ENCODE results near the gene NR1D1.
A peak's percentile ranks its signal among the peaks of the same experiment; 100 is the strongest.

NR1D1 gene

DNA sequence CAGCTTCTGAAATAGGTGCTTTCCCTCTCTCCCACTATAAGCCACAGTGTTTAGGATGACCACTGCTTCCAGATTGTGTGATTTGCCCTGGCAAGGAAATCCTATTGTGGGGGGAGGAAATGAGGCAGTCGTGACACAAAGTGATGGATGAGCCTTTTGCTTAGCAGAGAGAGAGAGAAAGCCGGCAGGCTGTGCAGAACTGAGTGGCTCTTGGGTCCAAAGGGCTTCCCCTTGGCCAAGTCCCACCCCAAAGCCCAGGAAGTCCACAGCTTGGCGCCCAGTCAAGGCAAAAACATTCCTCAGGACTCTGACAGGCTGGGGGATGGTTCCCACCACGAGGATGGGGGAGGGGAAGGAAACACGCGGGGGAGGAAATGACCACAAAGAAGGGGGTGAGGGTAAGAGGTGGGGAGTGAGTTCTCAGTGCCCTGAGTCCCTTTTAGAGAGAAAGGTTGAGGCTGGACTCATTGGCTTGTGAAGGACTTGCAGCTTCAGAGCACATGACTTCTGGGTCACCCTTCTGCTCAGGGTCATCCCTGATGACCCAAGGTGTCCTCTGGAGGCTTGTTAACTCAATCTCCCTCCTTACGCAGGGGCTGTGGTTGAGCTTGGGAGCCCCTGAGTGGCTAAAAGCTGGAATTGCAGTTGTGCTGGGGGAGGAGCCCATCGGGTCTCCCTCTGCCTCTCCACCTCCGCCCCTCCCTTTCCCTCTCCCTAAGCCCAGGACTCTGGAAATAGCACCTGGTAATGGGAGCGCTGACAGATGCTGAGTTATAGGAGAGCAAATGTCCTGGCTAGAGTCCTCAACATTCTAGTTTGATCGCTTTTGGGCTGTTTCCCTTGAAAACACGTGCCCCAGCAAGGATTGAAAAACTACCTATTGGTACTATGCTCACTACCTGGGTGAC lies 11.1 kb upstream of the NR1D1 start:
- DNase-seq = peak; percentile 82

- DNase-seq = no peak
These were observed 9.8 kb upstream of the NR1D1 start for GRCh38 chr17:40110026-40110845.

- no peak for DNase-seq
These were observed 8.8 kb upstream of the NR1D1 start for GRCh38 chr17:40108970-40109824.

DNA sequence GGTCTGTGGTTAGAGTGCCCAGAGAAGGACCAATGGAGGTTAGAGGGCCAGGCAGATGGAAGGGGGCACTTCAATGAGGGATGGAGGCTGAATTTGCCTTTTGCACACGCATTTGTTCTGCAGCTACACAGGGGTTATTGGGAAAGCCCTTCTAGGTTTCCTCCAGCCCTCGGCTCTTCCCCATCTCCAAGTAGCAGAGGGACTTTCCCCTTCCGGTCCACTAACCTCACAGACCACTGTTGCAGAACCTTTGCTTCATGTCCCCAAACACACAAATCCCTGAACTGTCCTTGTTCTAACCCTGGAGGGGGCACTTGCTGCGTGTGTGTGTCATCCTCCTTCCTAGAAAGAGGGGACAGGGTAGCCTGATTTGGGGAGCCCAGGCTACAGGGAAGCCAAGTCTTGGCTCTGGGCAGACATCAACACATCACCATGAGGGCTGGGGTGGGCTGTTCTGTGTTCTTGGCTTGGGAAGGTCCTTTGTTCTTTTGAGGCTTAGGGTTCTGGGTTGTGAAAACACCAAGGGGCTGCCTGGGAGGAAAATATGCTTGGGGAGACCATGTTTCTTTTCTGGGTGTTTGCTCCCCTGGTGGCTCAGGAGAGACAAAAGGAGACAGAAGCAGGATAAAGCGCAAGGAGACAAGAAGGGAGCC lies 7.3 kb upstream of the NR1D1 start:
- no peak for DNase-seq

GRCh38 chr17:40106760-40107521 lies 6.6 kb upstream of the NR1D1 start:
- DNase-seq = no peak

DNA sequence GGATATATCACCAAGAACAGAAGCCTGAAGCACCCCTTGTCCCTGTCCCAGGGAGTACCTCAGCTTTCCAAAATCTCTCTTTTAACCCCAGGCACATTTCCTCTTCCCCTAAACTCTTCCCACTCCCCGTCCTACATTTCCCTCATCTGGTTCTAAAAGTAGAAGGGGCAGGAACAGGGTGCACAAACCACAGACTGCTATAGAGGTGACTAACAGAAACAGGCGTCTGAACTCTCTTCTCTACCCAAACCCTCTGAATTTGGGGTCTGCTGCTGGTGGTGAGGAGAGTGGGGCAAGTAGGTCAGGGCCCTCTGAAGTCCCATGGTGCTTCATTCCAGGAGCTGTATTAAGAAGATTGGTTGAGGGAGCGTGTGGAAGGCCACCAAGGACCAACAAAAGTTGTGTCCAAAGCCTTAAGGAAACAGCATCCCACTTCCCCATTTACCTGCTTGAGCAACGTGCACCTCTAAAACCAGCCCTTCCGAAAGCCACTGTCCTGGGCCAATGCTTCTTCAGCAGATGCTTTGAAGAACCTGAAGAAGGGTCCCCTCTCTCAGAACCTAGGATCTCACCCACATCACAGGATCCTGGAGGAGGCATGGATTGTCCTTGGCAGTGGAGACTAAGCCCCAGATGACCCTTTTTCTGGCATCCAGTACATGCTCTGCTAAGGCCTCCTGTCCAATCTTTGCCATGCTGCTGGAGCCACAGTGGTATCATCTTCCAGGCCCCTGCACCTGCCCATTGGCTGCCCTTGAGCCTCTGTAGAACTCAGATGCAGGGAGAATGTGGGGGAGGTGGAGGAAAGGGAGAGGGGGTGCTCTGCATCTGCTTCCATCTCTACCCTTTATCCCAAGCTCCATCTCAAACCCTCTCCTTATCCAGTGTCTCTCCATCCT lies 5.7 kb upstream of the NR1D1 start:
- no peak for DNase-seq

DNA sequence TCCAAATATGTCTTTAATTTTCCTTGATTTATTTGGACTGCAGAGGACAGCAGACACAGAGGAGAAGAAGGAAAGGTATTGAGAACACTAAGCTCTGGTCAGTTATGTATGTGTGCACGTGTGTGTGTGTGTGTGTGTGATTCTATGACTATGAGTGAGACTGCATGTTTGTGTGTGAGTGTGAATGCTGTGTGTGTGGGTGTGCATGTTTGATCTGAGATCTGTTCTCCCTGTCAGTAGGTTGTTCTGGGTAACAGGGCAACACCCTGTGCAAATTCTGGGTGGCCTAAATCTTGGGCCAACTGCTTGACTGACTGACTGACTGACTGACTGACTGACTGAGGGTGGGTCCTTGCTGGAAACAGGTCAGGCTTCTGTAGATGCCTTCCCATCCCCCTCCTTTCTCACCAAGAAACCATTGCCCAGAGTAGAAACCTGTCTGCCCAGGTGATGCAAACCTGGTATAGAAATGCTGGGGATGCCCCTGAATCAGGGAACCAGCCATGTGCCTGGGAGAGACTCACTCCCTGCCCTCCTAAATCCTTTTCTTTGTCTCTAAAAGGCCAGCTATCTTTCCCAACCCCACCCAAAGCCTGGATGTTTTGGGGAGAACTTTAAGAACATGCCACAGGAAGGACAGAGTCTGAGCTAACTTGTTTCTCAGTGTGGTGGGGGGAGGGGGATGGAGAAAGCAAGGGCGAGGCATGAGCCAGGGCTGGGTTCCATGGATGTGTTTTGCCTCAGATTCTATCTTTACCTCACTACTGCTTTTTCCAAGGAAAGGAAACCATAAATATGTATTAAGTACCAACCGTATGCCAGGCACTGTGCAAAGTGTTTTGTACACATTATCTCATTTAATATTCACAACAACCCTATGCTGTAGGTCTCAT lies 4.5 kb upstream of the NR1D1 start:
- DNase-seq = no peak

- no peak for DNase-seq
These were observed 3.3 kb upstream of the NR1D1 start for GRCh38 chr17:40103688-40104087.

- DNase-seq = no peak
These were observed 2.8 kb upstream of the NR1D1 start for GRCh38 chr17:40103071-40103661.

DNA sequence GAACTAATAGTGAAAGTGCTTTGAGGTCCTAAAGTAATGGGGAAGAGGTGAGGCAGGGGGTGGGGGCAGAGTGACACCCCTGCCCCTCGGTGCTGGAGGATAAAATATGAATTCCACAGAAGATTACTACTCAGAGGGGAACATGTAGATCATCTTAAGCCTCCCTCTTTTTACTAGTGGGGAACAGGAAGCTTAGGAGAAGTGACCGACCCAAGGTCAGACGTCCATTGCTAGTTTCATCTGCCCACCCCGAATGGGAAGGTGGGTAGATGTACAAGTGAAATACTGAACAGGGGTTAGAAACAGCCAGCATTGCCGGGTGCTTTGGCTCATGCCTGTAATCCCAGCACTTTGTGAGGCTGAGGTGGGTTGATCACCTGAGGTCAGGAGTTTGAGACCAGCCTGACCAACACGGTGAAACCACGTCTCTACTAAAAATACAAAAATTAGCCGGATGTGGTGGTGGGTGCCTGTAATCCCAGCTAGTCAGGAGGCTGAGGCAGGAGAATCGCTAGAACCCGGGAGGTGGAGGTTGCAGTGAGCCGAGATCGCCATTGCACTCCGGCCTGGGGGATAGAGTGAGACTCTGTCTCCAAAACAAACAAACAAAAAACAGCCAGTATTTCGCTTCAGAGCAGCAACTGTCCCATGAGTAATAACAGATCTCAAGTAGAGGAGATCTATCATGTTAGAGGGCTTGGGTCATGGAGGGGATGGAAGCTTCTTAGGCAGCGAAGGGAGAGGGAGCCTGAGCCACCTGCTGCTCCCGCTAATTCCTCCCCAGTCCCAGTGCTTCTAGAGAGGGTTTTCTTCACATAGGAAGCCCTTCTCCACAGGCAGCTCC lies 1.2 kb upstream of the NR1D1 start:
- no peak for DNase-seq

- DNase-seq = peak; percentile 74
These were observed 429 bp upstream of the NR1D1 start for GRCh38 chr17:40100669-40101366.

- no peak for DNase-seq
These were observed 570 bp downstream of the NR1D1 start for GRCh38 chr17:40099619-40100418.

GRCh38 chr17:40098846-40099618 lies 1.4 kb downstream of the NR1D1 start:
- peak; percentile 88 for DNase-seq

DNA sequence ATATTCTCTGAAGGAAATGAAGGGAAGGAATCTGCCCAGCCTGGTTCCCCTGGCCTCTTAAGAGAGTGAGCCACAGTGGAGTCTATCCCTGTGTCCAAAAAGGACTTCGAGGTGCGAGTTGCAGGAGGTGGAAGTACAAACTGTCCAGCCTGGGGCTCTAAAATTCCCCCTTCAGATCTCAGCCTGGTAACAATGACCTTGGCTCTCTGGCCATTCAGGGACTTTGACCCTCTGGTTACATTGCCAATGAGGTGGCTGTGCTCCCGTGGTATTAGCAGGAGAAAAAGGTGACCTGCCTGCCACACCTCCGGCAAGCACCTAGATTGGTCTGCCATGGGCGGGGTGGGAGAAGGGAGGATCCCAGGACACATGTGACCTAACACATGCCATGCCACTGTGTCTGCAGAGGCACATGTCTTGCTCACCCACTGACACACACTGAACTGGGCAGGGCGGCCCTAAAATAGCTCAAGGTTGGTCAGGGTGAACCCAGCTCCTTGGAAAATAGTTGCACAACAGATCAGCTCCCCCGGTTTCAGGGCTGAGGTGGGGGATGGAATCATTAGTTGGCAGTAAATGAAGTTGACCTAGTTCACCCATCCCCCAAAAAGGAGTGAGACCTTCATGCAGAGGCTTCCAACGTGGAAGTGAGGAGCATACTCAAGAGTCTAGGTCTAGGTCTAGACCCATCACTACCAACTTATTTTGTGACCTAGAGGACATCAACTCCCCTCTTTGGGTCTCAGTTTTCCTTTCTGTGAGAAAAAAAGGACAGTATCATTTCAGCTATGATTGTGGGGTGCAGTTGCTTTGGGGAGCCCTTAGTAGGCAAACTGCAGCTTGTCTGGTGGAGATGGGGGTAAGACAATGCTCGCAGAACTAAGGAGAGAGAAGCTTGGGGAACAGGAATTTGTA lies 2.2 kb downstream of the NR1D1 start:
- DNase-seq = no peak

DNA sequence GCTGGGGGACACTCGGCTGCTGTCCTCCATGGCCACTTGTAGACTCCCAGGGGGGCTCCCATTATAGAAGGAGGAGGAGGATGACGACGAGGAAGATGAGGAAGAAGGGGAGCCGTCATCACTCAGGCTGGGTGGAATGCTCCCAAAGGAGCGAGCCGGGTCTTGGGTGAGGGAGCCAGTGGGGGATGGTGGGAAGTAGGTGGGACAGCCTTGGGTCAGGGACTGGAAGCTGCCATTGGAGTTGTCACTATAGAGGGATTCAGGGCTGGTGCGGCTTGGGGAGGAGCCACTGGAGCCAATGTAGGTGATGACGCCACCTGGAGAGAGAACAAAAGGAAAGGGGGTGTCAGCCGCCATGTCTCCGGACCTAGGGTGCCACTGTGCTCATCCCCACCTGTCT lies 3.3 kb downstream of the NR1D1 start:
- no peak for DNase-seq

All from KG1 (cell line).